ENCODE measurements around the gene NAPG.
"Not testable (repeated sequence)": the region's sequence is repeated elsewhere in the genome, so short reads cannot be mapped to it uniquely, and the experiment has no call there.

Gene NAPG

GRCh38 chr18:10525697-10526560, at the start of gene NAPG:
NAPG (plus strand) TSS chr18:10526027; CDS start chr18:10526103, 76 bp downstream.
- DNase-seq (ENCODE audit: low spot score), result peak; percentile 92

GRCh38 chr18:10476338-10476791, 49.5 kb upstream of the NAPG start:
- no peak for DNase-seq (ENCODE audit: low spot score)

GRCh38 chr18:10477121-10477862, 48.5 kb upstream of the NAPG start:
- DNase-seq (ENCODE audit: low spot score), result no peak

- no peak for DNase-seq (ENCODE audit: low spot score)
Measured at GRCh38 chr18:10477863-10478260, 48.0 kb upstream of the NAPG start.

GRCh38 chr18:10481831-10482230, 44.0 kb upstream of the NAPG start:
- DNase-seq (ENCODE audit: low spot score), result no peak

GRCh38 chr18:10482363-10482984, 43.4 kb upstream of the NAPG start:
- no peak for DNase-seq (ENCODE audit: low spot score)

GRCh38 chr18:10482985-10483949, 42.6 kb upstream of the NAPG start:
- no peak for DNase-seq (ENCODE audit: low spot score)

GRCh38 chr18:10485475-10485874, 40.4 kb upstream of the NAPG start:
- no peak for DNase-seq (ENCODE audit: low spot score)

- no peak for DNase-seq (ENCODE audit: low spot score)
Measured at GRCh38 chr18:10486362-10486761, 39.5 kb upstream of the NAPG start.

GRCh38 chr18:10487154-10487553, 38.7 kb upstream of the NAPG start:
- DNase-seq (ENCODE audit: low spot score), result no peak

GRCh38 chr18:10488017-10488416, 37.8 kb upstream of the NAPG start:
- DNase-seq (ENCODE audit: low spot score), result no peak

- DNase-seq (ENCODE audit: low spot score), result peak; percentile 49
Measured at GRCh38 chr18:10490401-10491165, 35.2 kb upstream of the NAPG start.

- no peak for DNase-seq (ENCODE audit: low spot score)
Measured at GRCh38 chr18:10495936-10496335, 29.9 kb upstream of the NAPG start.

GRCh38 chr18:10497206-10497749, 28.5 kb upstream of the NAPG start:
- no peak for DNase-seq (ENCODE audit: low spot score)

GRCh38 chr18:10499230-10499629, 26.6 kb upstream of the NAPG start:
- DNase-seq (ENCODE audit: low spot score), result no peak

- DNase-seq (ENCODE audit: low spot score), result no peak
Measured at GRCh38 chr18:10500038-10500437, 25.8 kb upstream of the NAPG start.

GRCh38 chr18:10504723-10505122, 21.1 kb upstream of the NAPG start:
- DNase-seq (ENCODE audit: low spot score), result no peak

- not testable (repeated sequence) for DNase-seq (ENCODE audit: low spot score)
Measured at GRCh38 chr18:10505892-10506291, 19.9 kb upstream of the NAPG start.

- DNase-seq (ENCODE audit: low spot score), result no peak
Measured at GRCh38 chr18:10508591-10508990, 17.2 kb upstream of the NAPG start.

GRCh38 chr18:10511236-10511635, 14.6 kb upstream of the NAPG start:
- no peak for DNase-seq (ENCODE audit: low spot score)
